Osteoblast (primary cell): Measurements from ENCODE around the gene KRTAP10-1. TPM values are rescaled to one million over a fixed set of nuclear protein-coding genes. Genes with fewer than 3 reads are reported as not detected.

Experiments
- DNase-seq: peaks from one replicate; pipeline ENCODE4 v3.0.0; 2011; ENCODE audit warnings: low spot score, mixed read lengths; ENCODE audit not compliant: insufficient read length; ENCODE audit errors: missing footprints
- H2AFZ ChIP-seq: 2 replicates; pipeline ENCODE4 v1.6.0; 2011; ENCODE audit warnings: mild to moderate bottlenecking, low read length
- H3K27ac ChIP-seq: 2 replicates; pipeline ENCODE4 v1.5.1; 2011; ENCODE audit warnings: mild to moderate bottlenecking, low read depth, low read length, moderate library complexity
- H3K27me3 ChIP-seq: 2 replicates; pipeline ENCODE4 v1.6.0; 2012; ENCODE audit warnings: mild to moderate bottlenecking, control low read depth, inconsistent platforms, low read length, moderate library complexity; ENCODE audit not compliant: insufficient read depth
- H3K36me3 ChIP-seq: 2 replicates; pipeline ENCODE4 v1.5.1; 2011; ENCODE audit warnings: mild to moderate bottlenecking, low read length, control low read depth, moderate library complexity; ENCODE audit not compliant: insufficient read depth
- H3K4me1 ChIP-seq: 2 replicates; pipeline ENCODE4 v1.5.1; 2011; ENCODE audit warnings: mild to moderate bottlenecking, low read length, control low read depth, moderate library complexity; ENCODE audit not compliant: insufficient read depth
- H3K4me2 ChIP-seq: 2 replicates; pipeline ENCODE4 v1.6.0; 2011; ENCODE audit warnings: mild to moderate bottlenecking, low read length; ENCODE audit not compliant: insufficient read depth
- H3K4me3 ChIP-seq: fragments of 200-600 bp; sonication (generic); 3 replicates; pipeline ENCODE4 v1.5.1; 2012; ENCODE audit warnings: mild to moderate bottlenecking, low read length, inconsistent platforms; ENCODE audit not compliant: insufficient read depth
- H3K79me2 ChIP-seq: 2 replicates; pipeline ENCODE4 v1.6.0; 2012; ENCODE audit warnings: mild to moderate bottlenecking, low read length, control low read depth, inconsistent platforms; ENCODE audit not compliant: insufficient read depth
- H3K9me3 ChIP-seq: 2 replicates; pipeline ENCODE4 v1.5.1; 2011; ENCODE audit warnings: low read depth, low read length, control low read depth
- H4K20me1 ChIP-seq: 2 replicates; pipeline ENCODE4 v1.6.0; 2012; ENCODE audit warnings: mild to moderate bottlenecking, low read length, control low read depth; ENCODE audit not compliant: insufficient read depth
- total RNA-seq: library from RNA; depleted of rRNA; stranded (reverse); fragments of >200 nt; gene quantifications from 2 replicates; pipeline ENCODE4 v1.2.3, GENCODE V29; 2012
- TF ChIP-seq, protein P1 (sequence below): IDR thresholded peaks from 2 replicates; pipeline ENCODE4 v1.5.1; 2011; ENCODE audit warnings: mild to moderate bottlenecking, low read depth, low read length, moderate library complexity; ENCODE audit errors: extremely low read depth

Gene KRTAP10-1
- total RNA-seq, 1 donor, result not detected

DNA sequence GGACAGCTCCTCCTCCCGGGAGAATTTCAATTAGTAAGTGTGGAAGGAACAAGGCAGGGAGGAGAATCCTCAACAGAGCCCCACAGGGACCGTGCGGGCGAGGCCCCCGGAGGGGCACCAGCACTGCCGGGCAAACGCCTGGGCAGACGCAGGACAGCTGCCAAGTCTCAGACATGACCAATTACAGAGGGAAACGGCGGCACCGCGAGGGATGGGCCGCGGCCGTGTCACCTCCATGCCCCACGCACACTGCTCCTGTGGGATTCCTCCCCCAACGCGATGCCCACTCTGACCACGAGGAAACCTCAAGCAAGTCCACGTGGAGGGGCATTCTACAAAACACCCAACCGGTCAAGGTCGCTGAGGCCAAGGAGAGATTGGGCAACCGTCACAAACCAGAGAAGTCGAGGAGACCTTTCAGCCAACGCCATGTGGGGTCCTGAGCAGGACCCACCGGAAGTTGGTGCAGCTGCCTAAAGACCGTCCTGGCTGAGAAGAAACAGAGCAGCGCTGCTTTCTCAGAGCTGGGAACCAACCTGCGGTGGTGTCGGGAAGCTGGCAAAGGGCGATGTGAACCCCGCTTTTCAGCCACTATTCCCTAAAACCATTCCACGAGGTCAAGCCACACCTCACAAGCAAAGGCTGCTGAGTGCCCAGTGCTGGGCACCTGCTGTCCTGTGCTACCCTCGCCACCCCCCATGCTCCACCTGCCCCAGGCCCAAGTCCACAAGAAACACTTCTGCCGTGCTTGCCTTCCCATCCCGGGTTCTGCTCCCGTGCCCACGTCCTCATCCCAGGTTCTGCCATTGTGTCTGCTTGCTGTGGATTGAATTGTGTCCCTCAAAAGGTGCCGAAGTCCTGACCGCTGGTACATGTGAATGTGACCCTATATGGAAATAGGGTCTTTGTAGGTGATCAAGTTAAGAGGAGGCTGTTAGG lies 32.1 kb upstream of the KRTAP10-1 start:
- Histone ChIP-seq H3K4me3 (no peak overlapping the region), H3K27ac (no peak overlapping the region), H3K27me3 (peaks cover 14% of the 10 kb centered on the region), H4K20me1 (no peaks in the 10 kb centered on the region), H3K4me1 (no peaks in the 10 kb centered on the region), H3K36me3 (no peaks in the 10 kb centered on the region), H3K9me3 (peaks cover 3% of the 10 kb centered on the region), H3K4me2 (no peak overlapping the region), H3K79me2 (no peaks in the 10 kb centered on the region), H2AFZ (no peak overlapping the region)
- TF ChIP-seq, protein P1, sequence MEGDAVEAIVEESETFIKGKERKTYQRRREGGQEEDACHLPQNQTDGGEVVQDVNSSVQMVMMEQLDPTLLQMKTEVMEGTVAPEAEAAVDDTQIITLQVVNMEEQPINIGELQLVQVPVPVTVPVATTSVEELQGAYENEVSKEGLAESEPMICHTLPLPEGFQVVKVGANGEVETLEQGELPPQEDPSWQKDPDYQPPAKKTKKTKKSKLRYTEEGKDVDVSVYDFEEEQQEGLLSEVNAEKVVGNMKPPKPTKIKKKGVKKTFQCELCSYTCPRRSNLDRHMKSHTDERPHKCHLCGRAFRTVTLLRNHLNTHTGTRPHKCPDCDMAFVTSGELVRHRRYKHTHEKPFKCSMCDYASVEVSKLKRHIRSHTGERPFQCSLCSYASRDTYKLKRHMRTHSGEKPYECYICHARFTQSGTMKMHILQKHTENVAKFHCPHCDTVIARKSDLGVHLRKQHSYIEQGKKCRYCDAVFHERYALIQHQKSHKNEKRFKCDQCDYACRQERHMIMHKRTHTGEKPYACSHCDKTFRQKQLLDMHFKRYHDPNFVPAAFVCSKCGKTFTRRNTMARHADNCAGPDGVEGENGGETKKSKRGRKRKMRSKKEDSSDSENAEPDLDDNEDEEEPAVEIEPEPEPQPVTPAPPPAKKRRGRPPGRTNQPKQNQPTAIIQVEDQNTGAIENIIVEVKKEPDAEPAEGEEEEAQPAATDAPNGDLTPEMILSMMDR, result no peak
- no peak for DNase-seq

DNA sequence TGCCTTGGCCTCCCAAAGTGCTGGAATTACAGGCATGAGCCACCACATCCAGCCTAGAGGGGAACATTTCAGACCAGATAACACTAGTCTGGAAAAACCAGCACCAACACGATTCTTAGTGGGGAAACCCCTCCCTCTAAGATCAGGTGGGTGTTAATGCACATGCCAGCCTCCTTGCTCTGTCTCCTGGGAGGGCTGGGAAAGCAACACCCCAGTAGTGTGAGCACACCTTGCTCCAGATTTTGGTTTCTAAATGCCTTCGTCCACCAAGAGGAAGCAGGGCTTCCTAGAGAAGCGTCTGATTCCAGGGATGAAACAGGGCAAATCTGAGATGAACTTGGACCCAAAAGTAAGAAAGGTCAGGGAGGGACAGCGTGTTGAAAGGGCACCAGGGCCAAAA lies 31.3 kb upstream of the KRTAP10-1 start:
- Histone ChIP-seq H3K27me3 (peaks cover 14% of the 10 kb centered on the region), H3K36me3 (no peaks in the 10 kb centered on the region), H3K79me2 (no peaks in the 10 kb centered on the region), H3K4me3 (no peak overlapping the region), H4K20me1 (no peaks in the 10 kb centered on the region), H3K4me1 (no peaks in the 10 kb centered on the region), H2AFZ (no peak overlapping the region), H3K27ac (no peak overlapping the region), H3K9me3 (peaks cover 3% of the 10 kb centered on the region), H3K4me2 (no peak overlapping the region)
- DNase-seq, result no peak
- TF ChIP-seq, protein P1, result no peak

DNA sequence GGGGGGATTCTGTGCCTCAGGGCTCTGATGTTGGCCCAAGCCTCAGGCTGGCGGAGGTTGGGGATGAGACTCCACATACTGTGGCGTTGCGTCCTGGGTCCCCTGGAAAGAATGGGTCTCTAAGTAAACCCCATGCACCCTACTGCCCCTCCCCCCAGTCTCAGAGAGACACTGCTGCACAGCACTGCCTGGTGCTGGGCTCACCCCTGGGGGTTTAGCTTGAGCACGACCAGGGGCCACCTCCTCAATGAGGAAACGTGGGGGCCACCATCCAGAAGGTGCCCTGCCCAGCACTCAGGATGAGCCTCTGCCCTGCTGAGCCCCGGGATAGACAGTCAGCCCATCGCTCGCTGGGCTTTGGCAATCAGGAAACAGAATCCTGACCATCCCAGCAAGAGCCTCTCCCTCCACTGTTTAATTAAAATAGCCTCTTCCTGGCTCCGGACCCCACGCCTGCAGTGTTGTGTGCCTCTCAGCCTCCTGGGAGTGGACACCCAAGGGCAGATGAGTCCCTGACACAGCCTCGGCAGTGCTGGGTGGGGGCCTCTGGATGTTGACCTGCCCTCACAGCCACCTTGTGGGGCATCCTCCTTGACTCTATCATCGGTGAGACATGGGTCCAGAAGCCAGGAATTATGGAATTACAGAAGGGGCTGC lies 30.0 kb upstream of the KRTAP10-1 start:
- Histone ChIP-seq H2AFZ (no peak overlapping the region), H3K27me3 (peaks cover 14% of the 10 kb centered on the region), H3K4me2 (no peak overlapping the region), H3K79me2 (no peaks in the 10 kb centered on the region), H4K20me1 (no peaks in the 10 kb centered on the region), H3K9me3 (peaks cover 3% of the 10 kb centered on the region), H3K36me3 (no peaks in the 10 kb centered on the region), H3K4me3 (no peak overlapping the region), H3K27ac (no peak overlapping the region), H3K4me1 (no peaks in the 10 kb centered on the region)
- TF ChIP-seq, protein P1, result no peak
- DNase-seq, result no peak
